Activated T-helper 2 cell treated with anti-CD3 and anti-CD28 coated beads, Interferon-gamma antibody, Interleukin-2, Interleukin-4, amounts not matched to agents 10 μg/mL and 5 μg/mL and 100 μg/mL, durations not matched to agents 14 hours and 24 hours and 36 hours (primary cell): ENCODE data around the gene BIRC5. TPM values are rescaled to one million over a fixed set of nuclear protein-coding genes. Genes with fewer than 3 reads are reported as not detected.

ENCODE experiments used
- DNase-seq: peaks from one replicate; pipeline ENCODE4 v3.0.0; 2021; ENCODE audit warnings: low spot score
- H3K27ac Mint-ChIP-seq: one replicate; pipeline ENCODE4 v1.8.0; 2021; ENCODE audit warnings: mixed read lengths
- H3K27me3 Mint-ChIP-seq: one replicate; pipeline ENCODE4 v1.8.0; 2021; ENCODE audit warnings: low read depth, mixed read lengths
- H3K36me3 Mint-ChIP-seq: one replicate; pipeline ENCODE4 v1.8.0; 2021; ENCODE audit warnings: low read depth, mixed read lengths
- H3K4me1 Mint-ChIP-seq: one replicate; pipeline ENCODE4 v1.8.0; 2021; ENCODE audit warnings: low read depth, mixed read lengths
- H3K4me3 Mint-ChIP-seq: one replicate; pipeline ENCODE4 v1.8.0; 2021; ENCODE audit warnings: low read depth, mild to moderate bottlenecking, moderate library complexity, mixed read lengths
- H3K9me3 Mint-ChIP-seq: one replicate; pipeline ENCODE4 v1.8.0; 2021; ENCODE audit warnings: mixed read lengths
- intact Hi-C: fragments of 100-400 bp; cut with micrococcal nuclease; formaldehyde crosslinking; loops from one replicate; pipeline ENCODE4 v1.15.1; 2023
- total RNA-seq: library from RNA; stranded (reverse); gene quantifications from 2 replicates; pipeline ENCODE4 v1.2.3, GENCODE V29; 2022

The BIRC5 gene
- total RNA-seq, 1 donor from 2014 or later = 48.4 TPM

- intact Hi-C loops = loop anchor here (5.0 kb wide), 1 partner anchor 43 kb away; the partner anchor contains the start of gene TMC8
- DNase-seq = no peak
- Mint-ChIP-seq H3K36me3 (peaks cover 52% of the 10 kb centered on the region), H3K27ac (no peak overlapping the region), H3K4me3 (no peak overlapping the region), H3K27me3 (no peaks in the 10 kb centered on the region), H3K4me1 (peaks cover 32% of the 10 kb centered on the region), H3K9me3 (no peaks in the 10 kb centered on the region)
Observed at GRCh38 chr17:78174870-78175642, 39.0 kb upstream of the BIRC5 start.

DNA sequence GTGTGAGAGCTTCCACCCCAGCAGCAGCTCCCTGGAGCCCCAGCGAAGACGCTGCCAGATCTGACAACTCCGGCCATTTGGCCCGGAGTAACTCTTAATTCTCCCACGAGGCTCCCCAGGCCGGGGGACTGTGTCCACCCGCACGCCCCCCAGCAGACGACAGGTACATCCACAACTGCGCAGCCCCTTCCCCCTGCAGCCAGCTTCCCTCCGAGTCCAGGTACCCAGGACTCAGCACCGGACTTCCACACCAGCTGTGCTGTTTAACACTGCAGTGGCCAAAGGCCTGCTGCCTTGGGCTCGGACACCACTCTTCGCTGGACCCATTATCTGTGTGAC lies 38.4 kb upstream of the BIRC5 start:
- Mint-ChIP-seq H3K36me3 (peaks cover 56% of the 10 kb centered on the region), H3K4me3 (no peak overlapping the region), H3K27me3 (no peaks in the 10 kb centered on the region), H3K27ac (no peak overlapping the region), H3K4me1 (peaks cover 38% of the 10 kb centered on the region), H3K9me3 (no peaks in the 10 kb centered on the region)
- intact Hi-C loops = loop anchor here (5.0 kb wide), 1 partner anchor 43 kb away; the partner anchor contains the start of gene TMC8
- DNase-seq = no peak

DNA sequence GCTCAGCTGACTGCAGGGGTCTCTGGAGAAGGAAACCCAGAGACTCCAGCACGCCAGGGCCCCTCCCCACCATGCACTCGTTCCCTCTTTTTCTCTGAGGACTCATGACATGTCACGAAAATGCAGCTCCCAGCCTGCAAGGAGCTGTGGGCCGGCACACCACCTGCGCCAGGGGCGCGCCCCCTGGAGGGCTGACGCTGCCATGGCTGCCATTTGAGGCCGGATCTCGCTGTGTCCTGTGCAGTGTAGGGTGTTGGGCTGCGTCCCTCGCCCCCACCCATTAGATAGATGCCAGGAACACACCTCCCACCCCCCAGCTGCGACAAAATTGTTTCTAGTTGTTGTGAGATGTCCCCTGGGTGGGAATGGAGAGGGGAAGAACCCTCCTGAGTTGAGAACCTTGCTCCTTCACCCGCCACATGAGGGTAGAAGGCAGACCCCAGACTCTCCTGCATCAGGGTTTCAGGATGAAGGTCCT lies 37.5 kb upstream of the BIRC5 start:
- no peak overlapping the region for H3K4me3 Mint-ChIP-seq
- H3K27ac Mint-ChIP-seq = no peak overlapping the region
- peaks cover 56% of the 10 kb centered on the region for H3K36me3 Mint-ChIP-seq
- DNase-seq = peak; percentile 72
- H3K27me3 Mint-ChIP-seq = no peaks in the 10 kb centered on the region
- H3K9me3 Mint-ChIP-seq = no peaks in the 10 kb centered on the region
- peaks cover 38% of the 10 kb centered on the region for H3K4me1 Mint-ChIP-seq
- intact Hi-C loops = loop anchor here (2.0 to 5.0 kb wide), 3 partner anchors 44 to 92 kb away; partner anchors contain the start of gene TMC8

DNA sequence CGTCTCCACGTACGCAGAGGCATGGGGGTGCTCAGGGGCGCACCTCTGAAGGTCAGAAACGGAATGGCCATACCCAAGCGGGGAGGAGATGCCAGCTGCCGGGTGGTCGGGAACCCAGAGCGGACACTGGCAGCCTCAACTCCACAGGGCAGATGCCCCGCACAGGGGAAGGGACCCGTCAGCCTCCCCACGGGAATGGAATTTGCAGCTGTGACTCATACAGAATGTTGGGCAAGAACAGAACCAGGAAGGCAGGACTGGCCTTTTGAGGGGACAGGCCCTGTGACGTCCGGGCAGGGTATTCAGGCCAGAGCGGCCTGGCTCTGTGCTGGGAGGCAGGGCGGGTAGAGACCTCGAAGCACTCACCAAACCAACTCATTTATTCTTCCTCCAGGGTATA lies 34.7 kb upstream of the BIRC5 start:
- no peak overlapping the region for H3K27ac Mint-ChIP-seq
- H3K9me3 Mint-ChIP-seq = no peaks in the 10 kb centered on the region
- no peaks in the 10 kb centered on the region for H3K27me3 Mint-ChIP-seq
- intact Hi-C loops = loop anchor here (5.0 kb wide), 1 partner anchor 47 kb away; the partner anchor contains the start of gene TMC8
- peaks cover 45% of the 10 kb centered on the region for H3K36me3 Mint-ChIP-seq
- H3K4me3 Mint-ChIP-seq = no peak overlapping the region
- peaks cover 21% of the 10 kb centered on the region for H3K4me1 Mint-ChIP-seq
- no peak for DNase-seq

- intact Hi-C loops = no loop called here
- Mint-ChIP-seq H3K36me3 (peaks cover 47% of the 10 kb centered on the region), H3K9me3 (no peaks in the 10 kb centered on the region), H3K27ac (peak overlapping the region; percentile 43), H3K4me3 (no peak overlapping the region), H3K4me1 (peaks cover 26% of the 10 kb centered on the region), H3K27me3 (no peaks in the 10 kb centered on the region)
- DNase-seq = no peak
Observed at GRCh38 chr17:78180083-78180482, 34.0 kb upstream of the BIRC5 start.

DNA sequence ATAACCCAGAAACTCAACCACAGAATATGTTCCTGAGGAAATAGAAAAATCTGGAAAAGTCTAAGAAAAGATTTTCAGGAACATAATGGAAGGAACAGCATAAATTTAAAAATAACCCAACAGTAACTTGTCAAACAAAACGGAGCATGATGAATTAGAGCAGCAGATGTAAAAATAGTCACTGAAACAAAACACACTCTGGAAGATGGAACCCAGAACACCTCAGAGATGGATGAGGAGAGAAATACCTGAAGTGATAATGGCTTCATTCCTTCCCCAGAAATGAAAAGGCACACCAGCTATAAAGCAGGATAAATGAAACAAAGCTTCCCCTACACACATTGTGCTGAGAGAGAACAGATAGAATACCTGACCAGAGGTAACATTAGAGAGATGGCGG lies 33.5 kb upstream of the BIRC5 start:
- no peak overlapping the region for H3K4me3 Mint-ChIP-seq
- H3K4me1 Mint-ChIP-seq = peaks cover 30% of the 10 kb centered on the region
- no peaks in the 10 kb centered on the region for H3K9me3 Mint-ChIP-seq
- intact Hi-C loops = no loop called here
- DNase-seq = no peak
- H3K36me3 Mint-ChIP-seq = peaks cover 48% of the 10 kb centered on the region
- H3K27ac Mint-ChIP-seq = peak overlapping the region; percentile 43
- H3K27me3 Mint-ChIP-seq = no peaks in the 10 kb centered on the region

DNA sequence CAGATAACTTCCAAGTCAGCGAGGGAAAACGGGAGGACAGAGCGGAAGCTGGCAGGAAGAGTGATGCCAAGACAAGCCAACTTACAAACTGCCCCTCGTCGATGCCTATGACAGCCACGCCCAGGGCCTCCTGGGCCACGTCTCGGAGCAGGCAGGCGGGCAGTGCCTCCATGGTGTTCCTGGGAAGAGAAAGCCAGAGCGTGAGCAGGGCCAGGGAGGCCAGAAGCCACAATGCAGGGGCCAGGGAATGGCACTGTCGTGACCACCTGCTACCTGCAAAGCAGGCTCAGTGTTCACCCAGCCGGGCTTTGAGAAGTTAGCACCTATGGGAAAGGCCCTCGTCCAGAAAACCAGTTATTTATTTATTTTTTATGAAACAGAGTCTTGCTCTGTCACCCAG lies 31.5 kb upstream of the BIRC5 start:
- no peak overlapping the region for H3K27ac Mint-ChIP-seq
- no peak overlapping the region for H3K4me3 Mint-ChIP-seq
- no peaks in the 10 kb centered on the region for H3K27me3 Mint-ChIP-seq
- H3K9me3 Mint-ChIP-seq = no peaks in the 10 kb centered on the region
- H3K4me1 Mint-ChIP-seq = peaks cover 30% of the 10 kb centered on the region
- DNase-seq = no peak
- H3K36me3 Mint-ChIP-seq = peaks cover 51% of the 10 kb centered on the region
- intact Hi-C loops = no loop called here

DNA sequence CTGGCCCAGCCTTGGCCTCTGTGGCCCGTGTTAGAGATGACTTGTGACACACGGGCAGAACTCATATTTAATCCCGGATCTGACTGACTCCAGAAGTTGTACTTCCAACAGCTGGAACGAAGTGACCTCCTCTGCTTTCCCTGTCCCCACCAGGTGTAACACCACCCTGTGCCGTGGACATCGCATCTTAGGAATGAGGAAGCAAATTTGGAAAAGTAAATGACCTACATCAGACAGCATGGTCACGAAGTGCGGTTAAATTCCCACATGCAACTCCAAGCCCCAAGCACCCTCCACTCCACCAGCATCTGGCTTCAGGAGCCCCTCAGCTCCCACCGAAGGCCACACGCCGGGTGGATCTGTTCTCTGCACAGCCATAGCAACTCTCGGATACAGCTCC lies 30.1 kb upstream of the BIRC5 start:
- Mint-ChIP-seq H3K4me3 (no peak overlapping the region), H3K36me3 (peaks cover 46% of the 10 kb centered on the region), H3K27ac (no peak overlapping the region), H3K9me3 (no peaks in the 10 kb centered on the region), H3K27me3 (no peaks in the 10 kb centered on the region), H3K4me1 (peaks cover 33% of the 10 kb centered on the region)
- intact Hi-C loops = no loop called here
- no peak for DNase-seq

DNA sequence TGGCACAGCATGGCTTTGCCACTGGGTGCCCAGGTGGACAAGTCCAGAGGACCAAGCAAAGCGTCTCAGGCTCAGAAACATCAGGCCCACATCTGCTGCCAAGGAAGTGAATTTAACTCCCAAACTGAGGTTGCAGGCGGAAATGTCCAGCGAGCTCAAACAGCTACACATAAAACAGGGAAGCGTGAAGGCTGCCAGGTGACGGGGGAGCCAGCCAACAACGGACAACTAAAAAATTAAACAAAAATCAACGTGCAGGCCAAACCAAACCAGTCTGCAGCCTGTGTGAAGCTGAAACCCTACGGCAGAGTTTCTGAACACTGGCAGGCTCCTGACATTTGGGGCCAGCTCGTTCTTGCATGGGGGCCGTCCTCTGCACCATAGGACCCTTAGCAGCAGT lies 29.7 kb upstream of the BIRC5 start:
- peaks cover 33% of the 10 kb centered on the region for H3K4me1 Mint-ChIP-seq

GRCh38 chr17:78184868-78185267 lies 29.2 kb upstream of the BIRC5 start:
- peak overlapping the region; percentile 29 for H3K27ac Mint-ChIP-seq
- no peaks in the 10 kb centered on the region for H3K27me3 Mint-ChIP-seq
- peak overlapping the region; percentile 59 for H3K4me3 Mint-ChIP-seq
- peaks cover 36% of the 10 kb centered on the region for H3K36me3 Mint-ChIP-seq
- peaks cover 33% of the 10 kb centered on the region for H3K4me1 Mint-ChIP-seq
- intact Hi-C loops = no loop called here
- no peaks in the 10 kb centered on the region for H3K9me3 Mint-ChIP-seq
- no peak for DNase-seq

More for the DNA sequence above, 29.7 kb upstream of the BIRC5 start:
- intact Hi-C loops = no loop called here
- Mint-ChIP-seq H3K4me3 (peak overlapping the region; percentile 38), H3K27me3 (no peaks in the 10 kb centered on the region), H3K9me3 (no peaks in the 10 kb centered on the region), H3K27ac (no peak overlapping the region), H3K36me3 (peaks cover 41% of the 10 kb centered on the region)
- no peak for DNase-seq

DNA sequence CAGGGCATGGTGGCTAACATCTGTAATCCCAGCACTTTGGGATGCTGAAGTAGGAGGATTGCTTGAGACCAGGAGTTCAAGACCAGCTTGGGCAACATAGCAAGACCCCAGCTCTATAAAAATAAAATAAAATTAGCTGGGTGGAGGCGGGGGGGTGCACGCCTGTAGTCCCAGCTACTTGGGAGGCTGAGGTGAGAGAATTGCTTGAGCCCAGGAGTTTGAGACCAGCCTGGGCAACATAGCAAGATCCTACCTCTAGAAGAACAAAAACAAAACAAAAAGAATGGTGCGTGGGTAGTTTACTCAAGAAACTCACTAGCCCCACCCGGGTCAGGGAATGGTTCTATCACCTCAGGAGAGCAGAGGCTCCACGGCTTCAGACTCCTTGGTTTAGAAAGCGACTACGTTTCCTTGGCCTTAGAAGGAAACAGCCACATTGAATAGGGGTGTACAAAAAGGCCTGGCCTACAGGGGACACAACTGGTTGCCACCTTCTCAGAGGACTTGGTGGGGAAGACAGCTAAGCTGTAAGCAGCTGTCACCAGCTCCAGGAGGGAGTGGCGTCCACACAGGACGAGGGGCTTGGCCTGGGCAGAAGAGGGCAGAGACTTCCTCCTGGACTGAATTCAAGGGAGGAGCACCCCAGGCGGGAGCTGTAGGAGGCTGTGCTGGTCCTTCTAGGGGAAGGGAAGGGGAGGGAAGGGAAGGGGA lies 27.9 kb upstream of the BIRC5 start:
- no peaks in the 10 kb centered on the region for H3K9me3 Mint-ChIP-seq
- peaks cover 30% of the 10 kb centered on the region for H3K36me3 Mint-ChIP-seq
- DNase-seq = no peak
- H3K4me3 Mint-ChIP-seq = peak overlapping the region; percentile 87
- peak overlapping the region; percentile 77 for H3K27ac Mint-ChIP-seq
- intact Hi-C loops = loop anchor here (2.0 kb wide), 1 partner anchor 17 kb away; the partner anchor contains the start of gene SYNGR2
- peaks cover 29% of the 10 kb centered on the region for H3K4me1 Mint-ChIP-seq
- H3K27me3 Mint-ChIP-seq = no peaks in the 10 kb centered on the region

DNA sequence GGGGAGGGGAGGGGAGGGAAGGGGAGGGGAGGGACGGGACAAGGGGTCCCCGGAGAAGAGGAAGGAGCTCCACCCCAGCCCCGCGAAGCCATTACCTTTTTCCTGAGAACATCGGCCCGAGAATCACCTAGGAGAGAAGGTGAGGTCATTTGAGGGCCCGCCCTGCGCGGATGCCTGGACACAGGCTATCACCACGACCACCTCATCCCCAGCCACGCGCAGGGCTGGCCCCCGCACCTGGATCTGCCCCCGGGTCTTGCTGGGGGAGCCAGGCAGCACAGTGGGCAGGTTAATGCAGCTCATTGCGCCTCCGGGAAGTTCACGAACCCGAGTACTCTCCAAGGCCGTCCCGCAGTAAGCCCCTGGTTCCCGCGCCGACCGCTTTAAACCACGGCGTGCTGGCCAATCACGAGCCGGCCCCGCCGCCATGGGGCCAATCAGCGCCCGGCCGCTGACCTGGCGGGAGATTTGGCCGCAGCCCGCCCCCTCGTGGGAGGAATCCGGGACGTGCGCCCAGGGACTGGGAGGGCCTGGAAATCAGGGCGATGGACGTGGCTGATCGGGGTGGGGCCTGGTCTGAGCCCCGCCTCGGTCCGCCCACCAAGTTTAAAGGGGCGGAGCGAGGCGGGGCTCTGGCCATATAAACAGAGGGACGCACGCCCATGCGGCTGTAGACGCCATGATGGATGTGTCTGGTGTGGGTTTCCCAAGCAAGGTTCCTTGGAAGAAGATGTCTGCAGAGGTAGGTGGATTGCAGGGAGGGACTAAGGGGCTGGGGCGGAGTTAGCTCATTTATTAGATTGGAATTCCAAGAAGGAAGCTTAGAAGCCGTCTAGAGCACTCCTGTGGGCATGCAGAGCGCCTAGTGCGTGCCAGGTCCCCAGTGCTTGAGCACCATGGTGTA lies 27.1 kb upstream of the BIRC5 start, which contains the start of the genes AFMID and TK1:
Gene AFMID (plus strand): TSS at position 671 of the 904 bp plus-strand sequence. CDS start 9 bp downstream, at position 680.
Gene TK1 (minus strand): TSS at position 361 of the 904 bp plus-strand sequence. CDS start 58 bp downstream, at position 303.
- Mint-ChIP-seq H3K4me1 (peaks cover 27% of the 10 kb centered on the region), H3K36me3 (peaks cover 28% of the 10 kb centered on the region), H3K4me3 (peak within 1 kb of the TSS; percentile 87), H3K9me3 (no peaks in the 10 kb centered on the region), H3K27me3 (no peaks in the 10 kb centered on the region), H3K27ac (peak within 1 kb of the TSS; percentile 77)
- intact Hi-C loops = loop anchor here (1.0 to 2.0 kb wide), 2 partner anchors 18 to 47 kb away; partner anchors contain the start of gene SYNGR2
- peak; percentile 89 for DNase-seq
